Activated T-cell treated with anti-CD3 and anti-CD28 coated beads, Interleukin-2, amount 50 U/mL, for 1 hour (primary cell): ENCODE results near the gene FAM50B.

ENCODE experiments used
- DNase-seq: peaks from one replicate; pipeline ENCODE4 v3.0.0-alpha.2; 2020

Gene FAM50B

GRCh38 chr6:3822747-3823445 lies 26.3 kb upstream of the FAM50B start:
- DNase-seq = no peak

GRCh38 chr6:3823671-3824070 lies 25.5 kb upstream of the FAM50B start:
- no peak for DNase-seq

GRCh38 chr6:3825331-3825831 lies 23.8 kb upstream of the FAM50B start:
- no peak for DNase-seq

GRCh38 chr6:3825851-3826581 lies 23.2 kb upstream of the FAM50B start:
- no peak for DNase-seq

GRCh38 chr6:3829285-3829684 lies 19.9 kb upstream of the FAM50B start:
- no peak for DNase-seq

- no peak for DNase-seq
Measured at GRCh38 chr6:3830806-3831205, 18.4 kb upstream of the FAM50B start.

GRCh38 chr6:3831761-3832530 lies 17.2 kb upstream of the FAM50B start:
- no peak for DNase-seq

GRCh38 chr6:3835055-3835731 lies 14.0 kb upstream of the FAM50B start:
- no peak for DNase-seq

- no peak for DNase-seq
Measured at GRCh38 chr6:3835785-3836184, 13.4 kb upstream of the FAM50B start.

- no peak for DNase-seq
Measured at GRCh38 chr6:3836566-3836965, 12.6 kb upstream of the FAM50B start.

GRCh38 chr6:3837781-3838180 lies 11.4 kb upstream of the FAM50B start:
- no peak for DNase-seq

- DNase-seq = no peak
Measured at GRCh38 chr6:3838992-3839867, 9.9 kb upstream of the FAM50B start.

GRCh38 chr6:3841066-3841454 lies 8.1 kb upstream of the FAM50B start:
- DNase-seq = no peak

- DNase-seq = no peak
Measured at GRCh38 chr6:3841711-3842565, 7.2 kb upstream of the FAM50B start.

GRCh38 chr6:3843379-3844096 lies 5.6 kb upstream of the FAM50B start:
- DNase-seq = no peak

GRCh38 chr6:3844097-3844463 lies 5.1 kb upstream of the FAM50B start:
- no peak for DNase-seq

- no peak for DNase-seq
Measured at GRCh38 chr6:3847521-3847920, 1.7 kb upstream of the FAM50B start.

- no peak for DNase-seq
Measured at GRCh38 chr6:3848380-3848779, 793 bp upstream of the FAM50B start.

- no peak for DNase-seq
Measured at GRCh38 chr6:3849681-3850450, 693 bp downstream of the FAM50B start.
